ENCODE measurements around the gene CCT6A.
"Not testable (repeated sequence)": the region's sequence is repeated elsewhere in the genome, so short reads cannot be mapped to it uniquely, and the experiment has no call there.

DNA sequence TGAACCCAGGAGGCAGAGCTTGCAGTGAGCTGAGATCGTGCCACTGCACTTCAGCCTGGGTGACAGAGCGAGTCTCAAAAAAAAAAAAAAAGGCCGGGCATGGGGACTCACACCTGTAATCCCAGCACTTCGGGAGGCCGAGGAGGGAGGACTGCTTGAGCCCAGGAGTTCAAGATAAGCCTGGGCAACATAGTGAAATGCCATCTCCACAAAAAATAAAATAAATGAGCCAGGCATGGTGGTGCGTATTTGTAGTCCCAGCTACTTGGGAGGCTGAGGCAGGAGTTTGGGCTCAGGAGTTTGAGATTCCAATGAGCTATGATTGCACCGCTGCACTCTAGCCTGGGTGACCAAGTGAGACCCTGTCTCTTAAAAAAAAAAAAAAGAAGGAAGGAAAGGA is 19.0 kb upstream of the CCT6A start:
- TF ChIP-seq, protein P1, sequence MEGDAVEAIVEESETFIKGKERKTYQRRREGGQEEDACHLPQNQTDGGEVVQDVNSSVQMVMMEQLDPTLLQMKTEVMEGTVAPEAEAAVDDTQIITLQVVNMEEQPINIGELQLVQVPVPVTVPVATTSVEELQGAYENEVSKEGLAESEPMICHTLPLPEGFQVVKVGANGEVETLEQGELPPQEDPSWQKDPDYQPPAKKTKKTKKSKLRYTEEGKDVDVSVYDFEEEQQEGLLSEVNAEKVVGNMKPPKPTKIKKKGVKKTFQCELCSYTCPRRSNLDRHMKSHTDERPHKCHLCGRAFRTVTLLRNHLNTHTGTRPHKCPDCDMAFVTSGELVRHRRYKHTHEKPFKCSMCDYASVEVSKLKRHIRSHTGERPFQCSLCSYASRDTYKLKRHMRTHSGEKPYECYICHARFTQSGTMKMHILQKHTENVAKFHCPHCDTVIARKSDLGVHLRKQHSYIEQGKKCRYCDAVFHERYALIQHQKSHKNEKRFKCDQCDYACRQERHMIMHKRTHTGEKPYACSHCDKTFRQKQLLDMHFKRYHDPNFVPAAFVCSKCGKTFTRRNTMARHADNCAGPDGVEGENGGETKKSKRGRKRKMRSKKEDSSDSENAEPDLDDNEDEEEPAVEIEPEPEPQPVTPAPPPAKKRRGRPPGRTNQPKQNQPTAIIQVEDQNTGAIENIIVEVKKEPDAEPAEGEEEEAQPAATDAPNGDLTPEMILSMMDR (IDR thresholded peaks at IDR 0.05; ENCODE audit: borderline replicate concordance, extremely low read depth, low read length, poor library complexity, severe bottlenecking): not testable (repeated sequence)
- not testable (repeated sequence) for TF ChIP-seq EZH2 (IDR thresholded peaks at IDR 0.05; ENCODE audit: borderline replicate concordance, low read depth, low read length, severe bottlenecking)

Data from DND-41 (cell line).